ENCODE measurements around the gene CLMP.

DNA sequence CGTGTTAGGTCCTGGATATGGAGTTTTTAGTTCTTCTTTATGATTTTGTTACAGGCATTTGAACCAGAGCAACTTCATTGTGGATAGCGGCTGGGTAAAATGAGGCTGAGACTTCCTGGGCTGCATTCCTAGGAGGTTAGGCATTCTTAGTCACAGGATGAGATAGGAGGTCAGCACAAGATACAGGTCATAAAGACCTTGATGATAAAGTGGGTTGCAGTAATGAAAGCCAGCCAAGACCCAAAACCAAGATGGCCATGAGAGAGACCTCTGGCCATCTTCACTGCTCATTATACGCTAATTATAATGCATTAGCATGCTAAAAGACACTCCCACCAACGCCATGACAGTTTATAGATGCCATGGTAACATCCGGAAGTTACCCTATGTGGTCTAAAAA is 23.4 kb upstream of the CLMP start:
- TF ChIP-seq, protein P1, sequence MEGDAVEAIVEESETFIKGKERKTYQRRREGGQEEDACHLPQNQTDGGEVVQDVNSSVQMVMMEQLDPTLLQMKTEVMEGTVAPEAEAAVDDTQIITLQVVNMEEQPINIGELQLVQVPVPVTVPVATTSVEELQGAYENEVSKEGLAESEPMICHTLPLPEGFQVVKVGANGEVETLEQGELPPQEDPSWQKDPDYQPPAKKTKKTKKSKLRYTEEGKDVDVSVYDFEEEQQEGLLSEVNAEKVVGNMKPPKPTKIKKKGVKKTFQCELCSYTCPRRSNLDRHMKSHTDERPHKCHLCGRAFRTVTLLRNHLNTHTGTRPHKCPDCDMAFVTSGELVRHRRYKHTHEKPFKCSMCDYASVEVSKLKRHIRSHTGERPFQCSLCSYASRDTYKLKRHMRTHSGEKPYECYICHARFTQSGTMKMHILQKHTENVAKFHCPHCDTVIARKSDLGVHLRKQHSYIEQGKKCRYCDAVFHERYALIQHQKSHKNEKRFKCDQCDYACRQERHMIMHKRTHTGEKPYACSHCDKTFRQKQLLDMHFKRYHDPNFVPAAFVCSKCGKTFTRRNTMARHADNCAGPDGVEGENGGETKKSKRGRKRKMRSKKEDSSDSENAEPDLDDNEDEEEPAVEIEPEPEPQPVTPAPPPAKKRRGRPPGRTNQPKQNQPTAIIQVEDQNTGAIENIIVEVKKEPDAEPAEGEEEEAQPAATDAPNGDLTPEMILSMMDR (IDR thresholded peaks at IDR 0.05; ENCODE audit: low read depth, low read length, poor library complexity, severe bottlenecking): no peak
- no peak for TF ChIP-seq EZH2phosphoT487 (IDR thresholded peaks at IDR 0.05; ENCODE audit: borderline replicate concordance, low read length)
